GM18867 (cell line): ENCODE data around the gene PGPEP1.
"Not testable (repeated sequence)": the region's sequence is repeated elsewhere in the genome, so short reads cannot be mapped to it uniquely, and the experiment has no call there.

ENCODE experiments used
- ATAC-seq: cut with Tn5 transposase; IDR thresholded peaks from one replicate; pipeline ENCODE4 v1.9.1; 2021; ENCODE audit warnings: mild to moderate bottlenecking, moderate library complexity; ENCODE audit not compliant: unreplicated experiment

Gene PGPEP1

GRCh38 chr19:18330868-18331267 lies 9.5 kb upstream of the PGPEP1 start:
- ATAC-seq: no peak

- no peak for ATAC-seq
These were observed 7.4 kb upstream of the PGPEP1 start for GRCh38 chr19:18332917-18333530.

GRCh38 chr19:18333680-18334079 lies 6.7 kb upstream of the PGPEP1 start:
- no peak for ATAC-seq

- ATAC-seq: no peak
These were observed 4.3 kb upstream of the PGPEP1 start for GRCh38 chr19:18336121-18336520.

- no peak for ATAC-seq
These were observed 1.9 kb upstream of the PGPEP1 start for GRCh38 chr19:18338541-18338940.

- ATAC-seq: no peak
These were observed 675 bp upstream of the PGPEP1 start for GRCh38 chr19:18339723-18340122.

- peak; percentile 66 for ATAC-seq
These were observed 831 bp downstream of the PGPEP1 start for GRCh38 chr19:18340990-18341868.

- ATAC-seq: no peak
These were observed 1.8 kb downstream of the PGPEP1 start for GRCh38 chr19:18342090-18342632.

GRCh38 chr19:18344582-18344950 lies 4.2 kb downstream of the PGPEP1 start:
- ATAC-seq: no peak

GRCh38 chr19:18345296-18345695 lies 4.9 kb downstream of the PGPEP1 start:
- no peak for ATAC-seq

GRCh38 chr19:18346091-18346490 lies 5.7 kb downstream of the PGPEP1 start:
- ATAC-seq: no peak

GRCh38 chr19:18348171-18348570 lies 7.8 kb downstream of the PGPEP1 start:
- no peak for ATAC-seq

GRCh38 chr19:18348818-18349339 lies 8.5 kb downstream of the PGPEP1 start:
- not testable (repeated sequence) for ATAC-seq

GRCh38 chr19:18349524-18350128 lies 9.2 kb downstream of the PGPEP1 start:
- no peak for ATAC-seq

GRCh38 chr19:18350490-18350889 lies 10.1 kb downstream of the PGPEP1 start:
- no peak for ATAC-seq

GRCh38 chr19:18351544-18351943 lies 11.1 kb downstream of the PGPEP1 start:
- ATAC-seq: no peak

- no peak for ATAC-seq
These were observed 13.1 kb downstream of the PGPEP1 start for GRCh38 chr19:18353378-18354005.

GRCh38 chr19:18354743-18355142 lies 14.3 kb downstream of the PGPEP1 start:
- ATAC-seq: not testable (repeated sequence)

- no peak for ATAC-seq
These were observed 16.6 kb downstream of the PGPEP1 start for GRCh38 chr19:18357041-18357440.

- ATAC-seq: no peak
These were observed 21.2 kb downstream of the PGPEP1 start for GRCh38 chr19:18361646-18362045.

GRCh38 chr19:18362934-18363542 lies 22.6 kb downstream of the PGPEP1 start:
- ATAC-seq: no peak
